ENCODE measurements around the gene FAM227B. TPM values are rescaled to one million over a fixed set of nuclear protein-coding genes. Genes with fewer than 3 reads are reported as not detected.

Gene FAM227B
- total and polyA plus RNA-seq, 10 donors: 4.1 to 7.5 (median 5.2) TPM

GRCh38 chr15:49424954-49425353 lies 195.7 kb downstream of the FAM227B start:
- Histone ChIP-seq H3K9me3 (no peaks in the 10 kb centered on the region), H3K27ac (no peak overlapping the region), H3K36me3 (no peaks in the 10 kb centered on the region), H3K4me1 (peaks cover 0 to 7% (median 2%) of the 10 kb centered on the region in 6 donors), H3K4me3 (no peak overlapping the region), H3K27me3 (replicated peaks in 1 of 7) (no peaks in the 10 kb centered on the region)
- DNase-seq: no peak
- no peak for TF ChIP-seq POLR2AphosphoS5 (IDR thresholded peaks at IDR 0.05)
- no peak for TF ChIP-seq CTCF (IDR thresholded peaks at IDR 0.05 in 8 of 11, conservative IDR thresholded peaks at IDR 0.05 in 3 of 11)
- TF ChIP-seq POLR2A (IDR thresholded peaks at IDR 0.05): no peak
- 46 to 69% (median 59%) methylated on average over 1 of the region's 1 CpG for WGBS, 5 donors
- intact Hi-C loops (cut with DNase I; ENCODE audit: low total_unique reads): loop anchor here (5.0 kb wide), 1 partner anchor 563 kb away; no protein-coding TSS in a partner anchor

GRCh38 chr15:49423901-49424550 lies 196.6 kb downstream of the FAM227B start:
- TF ChIP-seq POLR2A (IDR thresholded peaks at IDR 0.05): no peak
- TF ChIP-seq POLR2AphosphoS5 (IDR thresholded peaks at IDR 0.05): no peak
- TF ChIP-seq CTCF (IDR thresholded peaks at IDR 0.05 in 8 of 11, conservative IDR thresholded peaks at IDR 0.05 in 3 of 11): no peak
- H3K36me3 ChIP-seq: no peaks in the 10 kb centered on the region
- intact Hi-C loops (cut with DNase I; ENCODE audit: low total_unique reads): loop anchor here (5.0 kb wide), 1 partner anchor 562 kb away; no protein-coding TSS in a partner anchor
- H3K27ac ChIP-seq: no peak overlapping the region
- H3K9me3 ChIP-seq: no peaks in the 10 kb centered on the region
- no peaks in the 10 kb centered on the region for H3K27me3 ChIP-seq (replicated peaks in 1 of 7)
- 57 to 82% (median 73%) methylated on average over 6 of the region's 6 CpGs for WGBS, 5 donors
- H3K4me3 ChIP-seq: no peak overlapping the region
- H3K4me1 ChIP-seq: peaks cover 0 to 7% (median 2%) of the 10 kb centered on the region in 6 donors
- DNase-seq: no peak

- H3K4me1 ChIP-seq: peaks cover 0 to 7% (median 2%) of the 10 kb centered on the region in 6 donors
- TF ChIP-seq POLR2A (IDR thresholded peaks at IDR 0.05): no peak
- no peaks in the 10 kb centered on the region for H3K27me3 ChIP-seq (replicated peaks in 1 of 7)
- DNase-seq: no peak
- H3K4me3 ChIP-seq: peak within 1 kb of the TSS in 4 of 8 donors; percentile 0 to 50 (median 9)
- WGBS, 5 donors: 70 to 85% (median 77%) methylated on average over 4 of the region's 4 CpGs
- H3K27ac ChIP-seq: no peak within 1 kb of the TSS
- H3K9me3 ChIP-seq: no peaks in the 10 kb centered on the region
- intact Hi-C loops (cut with DNase I; ENCODE audit: low total_unique reads): loop anchor here (5.0 kb wide), 1 partner anchor 561 kb away; no protein-coding TSS in a partner anchor
- H3K36me3 ChIP-seq: no peaks in the 10 kb centered on the region
Measured at GRCh38 chr15:49423021-49423420, 197.6 kb downstream of the FAM227B start, which contains the start of gene FGF7. TSS of gene FGF7 (plus strand) at chr15:49423242. CDS start at chr15:49424298, 1,056 bp downstream.

- H3K27ac ChIP-seq: no peak overlapping the region
- peaks cover 0 to 7% (median 2%) of the 10 kb centered on the region in 6 donors for H3K4me1 ChIP-seq
- no peaks in the 10 kb centered on the region for H3K9me3 ChIP-seq
- peak overlapping the region in 4 of 8 donors; percentile 0 to 50 (median 9) for H3K4me3 ChIP-seq
- H3K27me3 ChIP-seq (replicated peaks in 1 of 7): no peaks in the 10 kb centered on the region
- 23 to 50% (median 36%) methylated on average over 9 of the region's 9 CpGs for WGBS, 5 donors
- TF ChIP-seq CTCF (IDR thresholded peaks at IDR 0.05 in 8 of 11, conservative IDR thresholded peaks at IDR 0.05 in 3 of 11) (peak; percentile 50 to 93 (median 83)), POLR2A (IDR thresholded peaks at IDR 0.05) (no peak), POLR2AphosphoS5 (IDR thresholded peaks at IDR 0.05) (no peak)
- peak; percentile 37 for DNase-seq
- H3K36me3 ChIP-seq: no peaks in the 10 kb centered on the region
- intact Hi-C loops (cut with DNase I; ENCODE audit: low total_unique reads): loop anchor here (5.0 kb wide), 1 partner anchor 560 kb away; no protein-coding TSS in a partner anchor
Measured at GRCh38 chr15:49421991-49422390, 198.6 kb downstream of the FAM227B start.

Measured in spleen (tissue), 11 donors.